Right lobe of liver (tissue), 6 donors: ENCODE results near the gene GABRA4. TPM values are rescaled to one million over a fixed set of nuclear protein-coding genes. Genes with fewer than 3 reads are reported as not detected.

ENCODE experiments used
- ATAC-seq, 4 donors: fragments of 200-7000 bp; cut with Tn5 transposase; one replicate each; pipeline ENCODE4 v1.9.1; 2020; ENCODE audit warnings: mild to moderate bottlenecking in 4 of 4, moderate library complexity in 4 of 4
- DNase-seq, 3 donors: peaks; one replicate each; pipeline ENCODE4 v3.0.0-alpha.2; 2020
- H3K27ac ChIP-seq, 3 donors: fragments of 200-600 bp; one replicate each; pipeline ENCODE4 v1.8.0; 2022
- H3K27me3 ChIP-seq, 2 donors: fragments of 200-600 bp; one replicate each; pipeline ENCODE4 v1.8.0; 2022
- H3K36me3 ChIP-seq, 4 donors: fragments of 200-600 bp; sonication (generic) in 1 of 4; one replicate each; pipeline versions ENCODE4 v1.5.1 to v1.8.0; 2017 to 2022; ENCODE audit warnings: control low read depth in 1 of 4
- H3K4me1 ChIP-seq, 4 donors: fragments of 200-600 bp; sonication (generic) in 1 of 4; one replicate each; pipeline versions ENCODE4 v1.5.1 to v1.8.0; 2017 to 2022; ENCODE audit warnings: control low read depth in 1 of 4
- H3K4me3 ChIP-seq, 3 donors: fragments of 200-600 bp; one replicate each; pipeline ENCODE4 v1.8.0; 2022
- H3K9me3 ChIP-seq, 4 donors: fragments of 200-600 bp; sonication (generic) in 1 of 4; one replicate each; pipeline versions ENCODE4 v1.5.1 to v1.8.0; 2017 to 2022; ENCODE audit warnings: control low read depth in 1 of 4
- POLR2A ChIP-seq: fragments of 450-650 bp; IDR thresholded peaks from one replicate; pipeline ENCODE4 v1.6.1; 2017; ENCODE audit warnings: antibody characterized with exemption, mild to moderate bottlenecking
- WGBS: methylation state at CpG from one replicate; pipeline ENCODE4 v1.1.6; 2018; ENCODE audit warnings: low coverage, low lambda C conversion rate; ENCODE audit not compliant: insufficient coverage; ENCODE audit errors: missing lambda C conversion rate; 5-methylcytosine and 5-hydroxymethylcytosine counted together
- intact Hi-C, 2 donors: fragments of 100-400 bp; cut with DNase I; formaldehyde crosslinking; loops; one replicate each; pipeline versions ENCODE4 v1.11.2 to v1.14.1; 2022
- total RNA-seq, 6 experiments: library from RNA; depleted of rRNA in 2 of 6; stranded (reverse); fragments of >200 nt in 2 of 6; fragmentation: NEBNext Ultra II Directional in 3 of 6; extraction: Animal tissue kit (Norgen Biotek cat#: 25700) in 3 of 6; gene quantifications; one replicate each; pipeline versions ENCODE4 v1.1.0 to v1.2.4, GENCODE V29; 2016 to 2023
- TF ChIP-seq, protein P1 (sequence below), 4 donors: fragments of 200-600 bp in 3 of 4; fragments of 450-650 bp in 1 of 4; IDR thresholded peaks; one replicate each; pipeline versions ENCODE4 v1.5.1 to v1.8.0; 2016 to 2022; ENCODE audit warnings: antibody characterized with exemption in 4 of 4, mild to moderate bottlenecking in 2 of 4
- donor health status: DM: no; HTN: yes; CAD: no.
- donor health status: DM: no; HTN: no; CAD: no.
- donor health status: DM: no; HTN: no; CAD: no.
- donor health status: DM: no; HTN: yes; CAD: no.
- donor health status: DM: no; HTN: yes; CAD: no.

The GABRA4 gene
- total RNA-seq, 6 experiments from 2014 or later = 0.12 TPM; not detected in 5

- Histone ChIP-seq H3K36me3 (no peaks in the 10 kb centered on the region), H3K4me1 (no peaks in the 10 kb centered on the region), H3K4me3 (no peak overlapping the region), H3K27me3 (no peaks in the 10 kb centered on the region), H3K27ac (no peak overlapping the region), H3K9me3 (no peaks in the 10 kb centered on the region)
- DNase-seq (no peak), ATAC-seq (no peak)
- no peak for TF ChIP-seq POLR2A
- TF ChIP-seq, protein P1, sequence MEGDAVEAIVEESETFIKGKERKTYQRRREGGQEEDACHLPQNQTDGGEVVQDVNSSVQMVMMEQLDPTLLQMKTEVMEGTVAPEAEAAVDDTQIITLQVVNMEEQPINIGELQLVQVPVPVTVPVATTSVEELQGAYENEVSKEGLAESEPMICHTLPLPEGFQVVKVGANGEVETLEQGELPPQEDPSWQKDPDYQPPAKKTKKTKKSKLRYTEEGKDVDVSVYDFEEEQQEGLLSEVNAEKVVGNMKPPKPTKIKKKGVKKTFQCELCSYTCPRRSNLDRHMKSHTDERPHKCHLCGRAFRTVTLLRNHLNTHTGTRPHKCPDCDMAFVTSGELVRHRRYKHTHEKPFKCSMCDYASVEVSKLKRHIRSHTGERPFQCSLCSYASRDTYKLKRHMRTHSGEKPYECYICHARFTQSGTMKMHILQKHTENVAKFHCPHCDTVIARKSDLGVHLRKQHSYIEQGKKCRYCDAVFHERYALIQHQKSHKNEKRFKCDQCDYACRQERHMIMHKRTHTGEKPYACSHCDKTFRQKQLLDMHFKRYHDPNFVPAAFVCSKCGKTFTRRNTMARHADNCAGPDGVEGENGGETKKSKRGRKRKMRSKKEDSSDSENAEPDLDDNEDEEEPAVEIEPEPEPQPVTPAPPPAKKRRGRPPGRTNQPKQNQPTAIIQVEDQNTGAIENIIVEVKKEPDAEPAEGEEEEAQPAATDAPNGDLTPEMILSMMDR (IDR thresholded peaks at IDR 0.05) = no peak
- intact Hi-C loops = no loop called here
- 56% methylated on average over 3 of the region's 3 CpGs for WGBS
Measured at GRCh38 chr4:46933686-46934085, 59.7 kb downstream of the GABRA4 start.

GRCh38 chr4:46931981-46932380 is 61.4 kb downstream of the GABRA4 start:
- Histone ChIP-seq H3K27ac (no peak overlapping the region), H3K4me1 (no peaks in the 10 kb centered on the region), H3K9me3 (no peaks in the 10 kb centered on the region), H3K27me3 (no peaks in the 10 kb centered on the region), H3K36me3 (no peaks in the 10 kb centered on the region), H3K4me3 (no peak overlapping the region)
- TF ChIP-seq, protein P1 (IDR thresholded peaks at IDR 0.05) = peak; percentile 28 to 58 (median 42)
- TF ChIP-seq POLR2A = no peak
- ATAC-seq = peak; percentile 58 to 70 (median 66)
- no peak for DNase-seq
- intact Hi-C loops = no loop called here
- WGBS = 14% methylated on average over 3 of the region's 3 CpGs

DNA sequence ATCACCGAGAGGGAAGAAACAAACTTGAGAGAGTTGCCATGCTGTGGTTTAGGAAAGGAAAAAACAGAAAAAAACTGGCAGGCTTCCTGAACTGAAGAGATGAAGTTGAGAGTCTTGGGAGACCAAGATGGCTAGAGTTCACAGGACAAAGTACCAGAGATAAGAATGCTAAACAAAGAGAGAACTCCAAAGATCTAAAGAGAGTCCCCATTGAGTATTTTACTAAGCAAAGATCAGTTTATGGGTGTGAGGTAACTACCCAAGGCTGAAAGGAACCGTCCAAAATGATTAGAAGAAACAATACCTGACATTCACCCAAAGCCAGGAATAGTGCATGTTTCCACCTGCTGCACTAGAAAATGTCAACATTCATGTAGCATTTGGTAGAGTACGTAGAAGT is 62.5 kb downstream of the GABRA4 start:
- no peaks in the 10 kb centered on the region for H3K27me3 ChIP-seq
- TF ChIP-seq POLR2A = no peak
- TF ChIP-seq, protein P1 (IDR thresholded peaks at IDR 0.05) = no peak
- WGBS = 29% methylated on average over 3 of the region's 3 CpGs

GRCh38 chr4:46927201-46927600 is 66.2 kb downstream of the GABRA4 start:
- no peak for ATAC-seq
- no peak for TF ChIP-seq POLR2A
- TF ChIP-seq, protein P1 (IDR thresholded peaks at IDR 0.05) = no peak
- H3K36me3 ChIP-seq = no peaks in the 10 kb centered on the region

More for the DNA sequence above, 62.5 kb downstream of the GABRA4 start:
- DNase-seq (no peak), ATAC-seq (no peak)
- Histone ChIP-seq H3K36me3 (no peaks in the 10 kb centered on the region), H3K27ac (no peak overlapping the region), H3K4me1 (no peaks in the 10 kb centered on the region), H3K9me3 (no peaks in the 10 kb centered on the region), H3K4me3 (no peak overlapping the region)
- intact Hi-C loops = no loop called here

More at GRCh38 chr4:46927201-46927600, 66.2 kb downstream of the GABRA4 start:
- H3K9me3 ChIP-seq = no peaks in the 10 kb centered on the region
- intact Hi-C loops = no loop called here
- no peak overlapping the region for H3K4me3 ChIP-seq
- no peaks in the 10 kb centered on the region for H3K4me1 ChIP-seq
- no peak overlapping the region for H3K27ac ChIP-seq
- H3K27me3 ChIP-seq = no peaks in the 10 kb centered on the region
- DNase-seq = no peak
